HK-2 (cell line): Measurements from ENCODE around the gene WDPCP.
"Not testable (repeated sequence)": the region's sequence is repeated elsewhere in the genome, so short reads cannot be mapped to it uniquely, and the experiment has no call there.

Experiments
- DNase-seq: peaks from one replicate; pipeline ENCODE4 v3.0.0-alpha.2; 2018; ENCODE audit not compliant: unreplicated experiment

The WDPCP gene

DNA sequence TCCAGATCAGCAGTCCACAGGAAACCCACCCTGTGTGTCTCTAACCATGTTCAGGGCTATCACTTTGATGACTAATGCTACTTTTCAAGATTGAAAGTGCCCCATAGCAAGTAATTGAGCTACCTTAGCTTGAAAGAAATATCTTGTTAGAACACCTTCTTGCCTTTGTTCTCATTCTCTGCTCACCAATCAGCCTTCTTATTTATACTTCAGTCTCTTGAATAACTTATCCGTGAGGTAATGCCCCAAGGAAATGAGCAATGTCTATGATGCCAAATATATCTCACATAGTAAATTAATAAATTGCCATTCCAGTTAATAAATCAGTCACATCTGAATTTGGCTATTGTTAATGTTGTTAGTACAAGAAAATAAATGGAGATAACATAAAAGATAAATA is 141.6 kb downstream of the WDPCP start:
- DNase-seq = no peak

DNA sequence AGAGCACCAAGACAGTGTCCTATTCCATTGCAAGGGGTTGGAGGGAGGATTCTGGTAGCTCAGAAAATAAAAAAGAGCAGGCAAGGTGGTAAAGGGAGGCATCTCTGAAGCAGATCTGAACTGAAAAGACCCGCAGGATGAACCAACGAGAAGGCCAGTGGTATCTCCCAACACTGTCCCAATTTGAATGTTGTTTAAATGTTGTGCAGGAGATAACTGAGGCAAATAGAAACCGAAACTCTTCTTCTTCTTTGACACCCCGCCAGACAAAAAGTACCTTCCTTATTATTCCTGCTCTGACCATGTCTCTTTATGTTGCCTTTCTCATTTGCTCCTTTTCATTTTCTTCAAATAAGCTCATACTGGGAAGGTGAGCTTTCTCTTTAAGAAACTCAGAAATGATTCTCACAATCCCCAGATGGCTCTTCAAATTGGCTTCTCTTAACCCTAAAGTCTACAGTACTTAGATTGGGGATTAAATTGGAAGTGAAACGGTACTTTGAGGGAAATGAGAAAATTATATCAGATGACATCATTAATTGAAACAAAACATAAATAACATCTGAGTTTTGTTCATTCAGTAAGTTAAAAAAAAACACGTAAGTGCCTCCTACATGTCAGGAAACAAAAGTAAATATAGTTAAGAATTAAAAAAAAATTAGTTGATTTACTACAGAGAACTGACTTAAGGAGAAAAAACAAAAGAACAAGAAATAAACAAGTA is 143.6 kb downstream of the WDPCP start:
- no peak for DNase-seq

DNA sequence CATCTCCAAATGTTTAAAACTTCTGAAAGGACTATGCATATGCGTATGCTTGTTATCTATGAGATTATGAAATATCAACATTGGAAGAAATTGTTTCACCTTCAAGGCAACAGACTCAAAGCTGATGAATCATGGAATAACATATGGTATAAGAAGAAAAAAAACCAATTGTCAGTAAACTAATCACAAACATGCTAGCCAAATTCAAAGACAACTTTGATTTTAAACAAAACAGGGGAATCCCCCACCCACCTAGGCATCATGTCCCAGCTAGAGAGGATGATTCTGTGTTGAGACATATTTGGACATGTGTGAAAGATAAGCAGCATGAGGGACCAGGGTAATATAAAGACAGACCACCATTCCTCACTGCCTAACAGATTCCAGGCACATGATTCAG is 147.7 kb downstream of the WDPCP start:
- no peak for DNase-seq

DNA sequence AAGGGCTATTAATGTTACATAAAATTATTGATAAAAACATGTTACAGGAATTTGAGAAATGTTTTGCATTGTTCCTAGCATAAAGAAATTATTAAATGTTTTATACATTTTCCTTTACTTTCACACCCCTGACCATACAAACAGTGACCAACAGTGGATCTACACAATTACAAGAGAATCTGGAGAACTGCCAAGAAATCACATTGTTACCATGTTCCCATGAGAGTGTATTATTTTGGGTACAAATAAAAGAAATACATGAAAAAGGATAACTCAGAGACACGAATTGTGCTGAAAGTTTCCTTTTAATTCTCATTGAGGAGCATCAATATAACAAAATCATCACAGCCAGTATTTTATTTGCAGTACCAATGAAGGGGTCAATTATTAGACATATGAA is 150.1 kb downstream of the WDPCP start:
- DNase-seq = no peak

DNA sequence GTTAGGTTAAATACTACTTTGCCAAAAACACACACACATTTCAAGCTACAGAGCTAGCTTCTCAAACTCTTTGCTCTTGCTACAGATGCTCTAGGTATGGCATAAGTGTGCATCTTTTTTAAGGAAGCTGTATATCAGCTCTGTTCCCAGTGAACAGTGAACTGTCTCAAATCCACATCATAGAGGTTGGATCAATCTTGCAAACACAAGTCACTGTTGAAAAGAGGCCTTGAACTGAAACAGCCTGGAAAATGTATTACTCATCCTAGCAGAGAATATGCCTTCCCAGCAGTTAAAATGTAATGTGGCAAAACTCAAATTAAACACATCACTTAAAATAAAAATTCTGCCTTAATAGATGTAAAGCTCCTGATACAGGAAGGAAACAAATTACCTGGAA is 151.8 kb downstream of the WDPCP start:
- DNase-seq = no peak

DNA sequence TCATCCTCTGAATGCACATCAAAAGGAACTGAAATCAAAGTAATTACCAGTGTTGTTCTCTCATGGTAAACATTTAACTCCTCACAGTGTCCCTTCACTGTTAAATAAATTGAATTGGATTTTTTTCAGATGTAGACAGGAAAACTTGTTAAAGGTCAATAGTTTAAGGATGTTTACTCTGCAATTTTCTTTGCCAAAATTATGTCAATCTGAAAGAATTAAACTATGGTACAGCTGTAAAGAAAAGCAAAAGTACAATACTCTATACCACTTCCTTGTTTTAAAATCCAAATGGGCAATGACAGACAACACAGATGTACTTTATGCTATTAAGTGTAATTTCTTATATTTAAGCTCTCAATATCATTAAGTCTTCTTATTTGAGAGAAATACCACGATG is 153.2 kb downstream of the WDPCP start:
- DNase-seq = no peak

DNA sequence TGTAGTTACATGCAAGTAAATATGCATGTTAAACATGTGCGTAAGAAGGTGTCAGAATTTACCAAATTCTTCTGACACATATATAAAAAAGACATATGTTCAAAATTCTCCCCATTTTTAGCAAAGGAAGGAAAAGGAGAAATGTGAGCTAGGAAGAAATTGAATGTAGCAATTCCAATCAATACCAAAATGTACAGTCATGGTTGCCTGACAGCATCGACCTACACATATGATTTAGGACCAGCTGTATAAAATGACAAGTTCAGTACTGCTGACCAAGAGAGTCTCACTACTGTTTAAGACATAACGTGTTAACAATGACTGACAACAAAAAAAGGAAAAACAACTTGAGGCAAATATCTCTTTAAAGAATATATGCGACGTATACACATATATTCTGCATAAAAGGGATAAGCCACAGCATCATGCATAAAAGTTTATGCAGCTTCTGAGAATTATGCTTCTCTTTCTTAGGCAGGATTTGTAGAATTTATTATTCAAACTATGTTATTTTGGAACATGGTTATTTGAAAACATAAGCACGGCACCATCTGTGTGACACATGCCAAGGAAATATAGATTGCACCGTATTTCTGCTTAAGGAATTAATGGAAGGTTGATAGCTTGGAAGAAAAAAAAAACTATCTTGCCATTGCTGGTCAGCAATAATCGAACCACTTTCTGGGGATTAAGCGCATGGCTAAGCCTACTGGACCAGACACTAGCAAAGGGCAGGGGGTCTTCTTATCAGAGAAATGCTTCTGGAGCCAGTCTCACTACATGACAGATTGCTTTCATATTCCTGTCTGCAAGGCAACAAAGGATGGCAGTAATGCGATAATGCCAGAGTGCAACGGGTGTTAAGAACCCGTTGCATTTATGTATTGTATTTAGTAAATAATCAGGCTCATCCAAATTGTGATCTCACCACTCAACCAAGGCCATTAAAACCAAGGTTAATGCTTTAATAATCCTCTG is 154.0 kb downstream of the WDPCP start:
- DNase-seq = no peak

DNA sequence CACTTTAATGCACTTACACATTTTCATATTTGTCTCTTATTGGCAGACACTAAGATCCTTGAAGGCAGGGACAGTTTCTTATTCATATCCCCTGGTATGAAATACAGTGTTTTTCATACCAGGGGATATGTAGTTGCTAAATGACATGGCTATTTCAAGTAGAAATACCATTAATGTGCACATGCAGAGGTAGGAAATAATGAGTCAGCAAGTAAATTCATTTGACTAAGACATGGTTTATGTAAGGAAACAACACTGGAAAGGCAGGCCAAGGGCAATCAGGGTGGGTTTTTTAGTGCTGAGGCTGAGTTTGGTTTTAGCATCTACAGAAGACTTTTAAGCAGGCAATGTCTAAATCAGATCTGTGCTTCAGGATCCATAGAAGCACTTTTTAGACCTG is 155.9 kb downstream of the WDPCP start:
- no peak for DNase-seq

DNA sequence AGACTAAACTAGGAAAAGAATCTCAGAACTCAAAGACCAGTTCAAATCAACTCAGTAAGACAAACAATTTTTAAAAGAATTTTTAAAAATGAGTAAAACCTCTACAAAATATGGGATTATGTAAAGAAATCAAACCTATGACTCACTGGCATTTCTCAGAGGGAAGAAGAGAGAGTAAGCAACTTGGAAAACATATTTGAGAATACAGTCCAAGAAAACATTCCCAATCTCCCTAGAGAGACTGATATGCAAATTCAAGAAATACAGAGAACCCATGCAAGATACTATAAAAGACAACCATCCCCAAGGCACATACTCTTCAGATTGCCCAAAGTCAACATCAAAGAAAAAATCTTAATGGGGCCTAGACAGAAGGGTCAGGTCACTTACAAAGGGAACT is 162.7 kb downstream of the WDPCP start:
- DNase-seq = no peak

DNA sequence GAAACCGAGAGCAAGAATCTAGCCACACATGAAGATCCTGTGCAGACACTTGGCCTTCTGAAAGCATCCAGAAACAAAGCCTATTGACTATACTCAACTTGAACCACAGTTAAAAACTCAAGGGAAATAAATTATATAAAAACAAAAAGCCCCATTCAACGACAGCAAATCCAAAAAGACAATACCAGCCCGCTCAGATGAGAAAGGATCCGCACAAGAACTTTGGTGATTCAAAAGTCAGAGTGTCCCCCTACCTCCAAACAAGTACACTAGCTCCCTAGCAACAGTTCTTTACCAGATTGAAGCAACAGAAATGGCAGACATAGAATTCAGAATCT is 163.2 kb downstream of the WDPCP start:
- no peak for DNase-seq

DNA sequence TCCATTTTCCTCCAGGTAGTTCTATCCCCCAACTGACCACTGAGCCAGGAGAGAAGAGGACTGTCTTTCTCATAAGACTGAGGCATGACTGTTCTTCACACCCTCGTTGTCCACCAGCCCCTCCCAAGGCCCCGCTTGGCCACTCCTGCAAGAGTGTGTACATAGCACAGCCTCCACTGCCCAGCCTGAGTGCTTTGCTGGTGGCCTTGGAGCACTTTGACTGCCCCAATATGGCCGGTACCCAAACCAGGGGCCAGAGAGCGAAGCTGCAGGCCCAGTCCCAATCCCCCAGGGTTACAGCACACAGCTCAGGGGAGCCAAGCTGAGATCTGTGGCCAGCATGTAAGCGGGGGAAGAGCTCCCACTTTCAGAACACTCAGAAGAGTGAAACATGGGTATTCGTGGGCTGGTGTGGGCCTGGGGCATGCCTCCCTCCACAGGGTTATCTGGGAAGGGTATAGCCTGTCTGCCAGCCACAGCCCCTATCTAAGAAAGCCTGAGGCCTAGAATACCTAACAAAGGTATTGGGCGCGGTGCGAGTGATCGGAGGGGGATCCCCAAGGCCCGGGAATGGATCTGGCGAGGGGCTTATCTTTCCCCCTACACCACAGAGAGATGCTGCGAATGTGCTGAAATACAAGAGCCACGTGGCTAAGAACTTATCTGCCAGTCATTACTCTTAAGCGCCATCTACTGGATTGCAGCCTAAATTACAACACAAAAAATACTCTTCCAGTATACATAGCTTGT is 163.8 kb downstream of the WDPCP start:
- DNase-seq = no peak

DNA sequence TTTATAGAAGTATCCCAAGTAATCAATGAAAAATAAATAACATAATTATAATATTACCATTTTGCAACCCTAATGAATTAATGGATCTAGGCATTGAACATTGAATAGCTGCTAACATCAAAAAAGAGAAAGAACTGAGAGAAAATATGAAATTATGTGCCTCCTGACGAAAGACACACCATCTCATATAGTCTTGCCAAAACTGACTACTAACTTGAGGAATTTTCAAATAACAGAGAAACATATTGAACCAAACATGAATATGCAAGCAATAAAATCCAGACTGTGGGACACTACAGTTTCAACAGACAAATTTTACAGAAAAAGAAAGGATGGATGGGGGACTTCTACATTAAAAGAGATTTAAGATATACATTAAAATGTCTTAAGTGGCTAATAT is 165.7 kb downstream of the WDPCP start:
- DNase-seq = no peak

DNA sequence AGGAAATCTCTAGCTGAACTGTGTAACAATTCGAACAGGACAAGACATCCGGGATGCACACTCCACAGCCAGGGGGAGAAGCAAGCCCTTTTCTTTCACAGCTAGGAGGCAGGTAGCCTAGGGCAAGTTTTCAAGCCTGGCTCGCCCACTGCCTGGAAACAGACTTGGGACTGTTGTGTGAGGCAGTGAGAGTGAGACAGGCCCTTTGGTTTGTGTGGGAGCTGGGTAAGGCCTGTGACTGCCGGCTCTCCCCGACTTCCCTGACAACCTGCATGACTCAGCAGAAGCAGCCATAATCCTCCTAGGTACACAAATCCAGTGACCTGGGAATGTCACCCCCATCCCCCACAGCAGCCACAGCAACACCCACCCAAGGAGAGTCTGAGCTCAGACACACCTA is 179.7 kb downstream of the WDPCP start:
- peak; percentile 3 for DNase-seq

DNA sequence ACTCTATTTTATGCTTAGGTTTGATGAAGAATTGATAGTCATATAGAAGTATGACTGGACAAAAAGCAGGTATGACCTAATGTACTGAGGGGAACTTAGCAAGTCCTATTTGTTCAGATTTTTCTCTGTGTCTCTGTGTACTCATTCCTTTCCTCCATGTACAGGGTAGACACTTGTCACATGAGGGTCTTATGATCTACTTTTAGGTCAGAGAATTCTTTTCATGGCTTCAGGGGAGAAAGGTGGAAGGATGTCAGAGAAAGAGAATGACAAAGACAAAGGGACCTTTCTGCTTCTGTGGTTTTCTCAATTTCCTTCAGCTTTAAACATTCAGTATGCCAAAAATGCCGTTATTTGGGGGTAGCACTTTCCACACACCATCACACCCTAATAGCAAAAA is 181.6 kb downstream of the WDPCP start:
- no peak for DNase-seq

DNA sequence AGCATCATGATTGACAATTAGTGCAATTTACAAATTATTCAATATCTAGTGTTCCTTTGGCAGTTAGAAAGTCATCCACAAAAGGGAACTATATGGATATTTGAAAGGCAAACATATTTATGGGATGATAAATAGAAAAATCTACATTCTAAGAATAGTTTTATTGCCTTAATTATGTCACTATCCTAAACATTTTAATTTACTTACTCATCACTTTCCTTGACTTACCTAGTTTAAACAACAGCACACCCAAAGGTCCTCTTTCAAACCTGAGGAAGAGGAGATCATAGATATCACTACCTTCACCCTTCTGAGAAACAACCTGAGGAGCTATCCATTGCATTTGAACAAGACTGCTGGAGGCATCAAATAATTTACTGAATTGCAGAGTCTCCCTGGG is 184.5 kb downstream of the WDPCP start:
- no peak for DNase-seq

DNA sequence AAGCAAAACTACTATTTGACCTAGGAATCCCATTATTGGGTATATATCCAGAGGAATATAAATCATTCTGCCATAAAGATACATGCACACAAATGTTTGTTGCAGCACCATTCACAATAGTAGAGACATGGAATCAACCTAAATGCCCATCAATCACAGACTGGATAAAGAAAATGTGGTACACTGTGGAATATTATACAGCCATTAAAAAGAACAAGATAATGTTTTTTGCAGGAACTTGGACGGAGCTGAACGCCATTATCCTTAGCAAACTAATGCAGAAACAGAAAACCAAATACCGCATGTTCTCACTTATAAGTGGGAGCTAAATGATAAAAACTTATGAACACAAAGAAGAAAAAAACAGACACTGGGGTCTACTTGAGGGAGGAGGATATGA is 185.4 kb downstream of the WDPCP start:
- not testable (repeated sequence) for DNase-seq

DNA sequence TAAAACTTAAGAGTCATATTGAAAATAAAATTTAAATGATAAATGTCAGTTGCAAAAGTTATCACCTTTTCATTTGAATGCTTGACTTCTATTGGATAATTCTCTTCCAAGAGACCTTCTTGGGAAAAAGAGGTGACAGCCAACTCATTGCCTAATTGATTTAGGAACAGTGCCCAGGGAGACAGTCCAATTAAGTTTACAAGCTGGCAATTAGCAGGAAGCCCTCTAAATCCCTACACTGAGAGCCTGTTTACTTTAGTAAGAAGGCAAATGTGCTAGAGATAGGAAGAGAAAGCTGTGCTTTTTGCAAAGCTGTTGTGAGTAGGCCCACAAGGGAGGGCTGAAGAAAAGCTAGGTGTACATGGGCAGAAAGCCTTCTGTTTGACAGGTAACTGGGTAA is 189.1 kb downstream of the WDPCP start:
- no peak for DNase-seq

DNA sequence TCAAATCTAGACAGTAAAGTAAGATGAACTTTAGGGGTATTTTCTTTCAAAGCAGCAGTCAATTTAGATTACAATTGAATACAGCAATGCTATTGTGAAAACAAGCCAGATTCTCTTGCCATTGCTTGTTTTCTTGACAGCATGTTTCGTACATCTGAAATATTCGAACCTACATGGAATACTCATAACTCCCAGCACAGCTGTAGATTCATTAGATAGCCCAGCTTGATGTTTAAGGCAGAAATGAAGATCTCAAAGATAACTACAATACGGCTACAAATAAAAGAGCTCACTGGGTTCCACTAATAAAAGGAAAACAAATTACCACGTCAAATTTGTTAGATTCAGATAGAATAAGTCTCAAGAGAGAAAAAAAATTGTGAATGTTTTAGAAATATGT is 208.8 kb downstream of the WDPCP start:
- no peak for DNase-seq

DNA sequence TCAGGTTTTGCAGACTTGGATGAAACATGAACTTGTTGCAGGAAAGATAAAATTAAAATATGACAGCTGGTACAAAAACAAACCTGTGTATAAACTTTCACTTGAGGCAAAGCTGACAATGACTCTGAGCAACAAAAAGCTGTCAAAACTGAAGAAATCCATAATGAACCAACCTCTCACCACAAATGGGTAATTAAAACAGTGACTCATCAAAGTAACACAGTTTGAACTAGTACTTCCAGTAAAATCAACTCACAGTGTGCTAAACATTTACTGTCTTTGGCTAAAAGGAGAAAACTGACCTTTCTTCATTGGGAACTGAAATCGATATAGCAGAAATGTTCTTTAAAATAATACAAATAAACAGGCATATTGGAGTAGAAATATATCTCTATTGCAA is 209.7 kb downstream of the WDPCP start:
- no peak for DNase-seq

DNA sequence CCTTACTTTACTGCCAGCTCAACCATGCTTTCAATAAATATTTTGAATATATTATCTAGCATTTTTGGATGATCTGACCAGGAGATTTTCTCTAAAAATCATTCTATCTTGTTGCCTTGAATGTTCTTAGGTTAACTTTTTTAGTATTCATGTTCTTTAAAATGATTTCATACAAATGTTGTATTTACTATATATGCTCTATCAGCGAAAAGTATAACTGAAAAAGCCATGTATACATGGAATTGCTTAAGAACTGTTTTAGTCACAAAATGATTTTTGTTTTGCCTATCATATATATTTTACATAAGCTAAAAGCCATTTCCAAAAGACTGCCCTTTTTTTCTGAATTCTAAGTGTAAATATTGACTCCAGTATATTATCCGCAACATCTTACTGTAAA is 213.9 kb downstream of the WDPCP start:
- DNase-seq = no peak

DNA sequence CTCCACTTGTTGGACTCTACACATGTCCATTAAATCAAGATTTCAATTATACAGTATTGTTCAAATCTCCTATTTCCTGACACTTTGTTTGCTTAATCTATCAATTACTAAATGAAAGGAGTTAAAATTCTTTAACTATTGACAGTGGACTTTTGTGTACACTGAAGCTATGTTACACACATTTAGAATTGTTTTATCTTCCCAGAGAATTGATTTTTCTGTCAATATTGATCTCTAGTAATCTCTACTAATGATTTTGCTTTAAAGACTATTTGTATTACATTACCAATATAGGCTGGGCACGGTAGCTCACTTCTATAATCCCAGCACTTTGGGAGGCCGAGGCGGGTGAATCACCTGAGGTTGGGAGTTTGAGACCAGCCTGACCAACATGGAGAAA is 215.7 kb downstream of the WDPCP start:
- no peak for DNase-seq

DNA sequence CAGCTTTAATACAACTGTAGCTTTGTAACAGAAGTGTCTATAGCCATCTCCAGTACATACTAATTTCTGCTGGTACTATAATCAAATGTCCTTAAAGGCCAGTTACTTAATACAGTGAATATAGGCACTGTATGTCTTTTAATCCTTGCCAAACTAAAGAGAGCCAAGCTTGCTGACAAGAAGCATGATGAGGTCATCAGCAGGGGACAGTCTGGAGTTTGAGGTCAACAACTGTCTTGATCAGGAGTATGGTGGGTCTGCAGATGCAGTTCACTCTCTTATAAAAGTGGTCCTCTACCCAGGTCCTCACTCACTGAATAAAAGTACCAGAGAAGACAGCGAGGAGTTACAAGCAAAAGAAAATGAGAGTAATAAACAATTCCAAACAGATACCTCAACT is 219.1 kb downstream of the WDPCP start:
- no peak for DNase-seq

DNA sequence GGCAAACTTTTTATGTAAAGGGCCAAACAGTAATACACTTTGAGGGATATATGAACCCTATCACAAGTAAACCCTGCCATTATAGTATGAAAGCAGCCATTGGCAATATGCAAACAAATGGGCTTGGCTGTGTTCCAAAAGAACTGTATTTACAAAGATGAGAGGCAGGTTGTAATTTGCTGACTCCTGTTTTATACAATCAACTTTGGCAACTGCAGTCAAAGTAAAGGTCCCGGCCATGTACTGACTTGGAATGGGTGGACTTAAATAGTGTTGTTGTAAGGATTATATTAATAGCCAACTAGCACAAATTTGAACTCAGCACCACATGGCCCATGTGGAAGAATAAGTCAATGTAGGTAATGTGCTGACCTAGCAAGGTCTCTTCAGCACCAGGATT is 223.4 kb downstream of the WDPCP start:
- no peak for DNase-seq
